ENCODE results near the gene PINK1.
"Not testable (repeated sequence)": the region's sequence is repeated elsewhere in the genome, so short reads cannot be mapped to it uniquely, and the experiment has no call there.

Gene PINK1

GRCh38 chr1:20633190-20634064, at the start of gene PINK1:
Gene PINK1, plus strand, starts transcription at chr1:20633458. Its CDS starts 91 bp downstream, at chr1:20633549.
- peak; percentile 49 for DNase-seq

GRCh38 chr1:20584890-20585289, 48.4 kb upstream of the PINK1 start:
- no peak for DNase-seq

GRCh38 chr1:20586953-20587660, 46.2 kb upstream of the PINK1 start:
- DNase-seq = no peak

GRCh38 chr1:20587661-20588053, 45.6 kb upstream of the PINK1 start:
- DNase-seq = no peak

GRCh38 chr1:20588634-20589225, 44.5 kb upstream of the PINK1 start, which contains the start of gene CDA:
Gene CDA, plus strand, starts transcription at chr1:20589097. Its CDS starts 33 bp downstream, at chr1:20589130.
- DNase-seq = no peak

GRCh38 chr1:20589331-20590278, 43.7 kb upstream of the PINK1 start:
- no peak for DNase-seq

GRCh38 chr1:20590306-20590777, 42.9 kb upstream of the PINK1 start:
- no peak for DNase-seq

- DNase-seq = no peak
Observed at GRCh38 chr1:20593756-20594155, 39.5 kb upstream of the PINK1 start.

GRCh38 chr1:20594746-20595145, 38.5 kb upstream of the PINK1 start:
- DNase-seq = no peak

- DNase-seq = no peak
Observed at GRCh38 chr1:20596106-20596505, 37.2 kb upstream of the PINK1 start.

GRCh38 chr1:20597650-20598049, 35.6 kb upstream of the PINK1 start:
- no peak for DNase-seq

- no peak for DNase-seq
Observed at GRCh38 chr1:20600156-20600555, 33.1 kb upstream of the PINK1 start.

- no peak for DNase-seq
Observed at GRCh38 chr1:20601129-20601825, 32.0 kb upstream of the PINK1 start.

- no peak for DNase-seq
Observed at GRCh38 chr1:20602851-20603450, 30.3 kb upstream of the PINK1 start.

GRCh38 chr1:20603504-20604464, 29.5 kb upstream of the PINK1 start:
- no peak for DNase-seq

GRCh38 chr1:20604678-20605077, 28.6 kb upstream of the PINK1 start:
- no peak for DNase-seq

GRCh38 chr1:20606801-20607570, 26.3 kb upstream of the PINK1 start:
- DNase-seq = not testable (repeated sequence)

GRCh38 chr1:20609541-20609940, 23.7 kb upstream of the PINK1 start:
- DNase-seq = no peak

GRCh38 chr1:20610970-20611369, 22.3 kb upstream of the PINK1 start:
- no peak for DNase-seq

Measured in SHP77 treated with DMSO at 0.1 percent for 48 hours (cell line).